GM21526 (cell line): Measurements from ENCODE around the gene CWC25.
"Not testable (repeated sequence)": the region's sequence is repeated elsewhere in the genome, so short reads cannot be mapped to it uniquely, and the experiment has no call there.

Source experiments
- ATAC-seq: cut with Tn5 transposase; IDR thresholded peaks from one replicate; pipeline ENCODE4 v1.9.1; 2021; ENCODE audit warnings: moderate library complexity; ENCODE audit not compliant: unreplicated experiment, low FRiP score

The CWC25 gene

GRCh38 chr17:38790148-38790707 is 34.9 kb downstream of the CWC25 start:
- not testable (repeated sequence) for ATAC-seq

- no peak for ATAC-seq
These were observed 35.9 kb downstream of the CWC25 start for GRCh38 chr17:38789185-38789584.

GRCh38 chr17:38787999-38788398 is 37.1 kb downstream of the CWC25 start:
- not testable (repeated sequence) for ATAC-seq

GRCh38 chr17:38786372-38786771 is 38.7 kb downstream of the CWC25 start:
- no peak for ATAC-seq

- no peak for ATAC-seq
These were observed 41.9 kb downstream of the CWC25 start for GRCh38 chr17:38783227-38783626.

- ATAC-seq = no peak
These were observed 45.0 kb downstream of the CWC25 start for GRCh38 chr17:38779965-38780752.

- ATAC-seq = no peak
These were observed 47.4 kb downstream of the CWC25 start for GRCh38 chr17:38777641-38778250.

GRCh38 chr17:38773258-38773657 is 51.9 kb downstream of the CWC25 start:
- ATAC-seq = no peak

- no peak for ATAC-seq
These were observed 56.7 kb downstream of the CWC25 start for GRCh38 chr17:38768417-38768816.

- no peak for ATAC-seq
These were observed 58.8 kb downstream of the CWC25 start for GRCh38 chr17:38766341-38766740.

GRCh38 chr17:38762231-38762630 is 62.9 kb downstream of the CWC25 start:
- ATAC-seq = no peak

GRCh38 chr17:38761612-38762011 is 63.5 kb downstream of the CWC25 start:
- no peak for ATAC-seq

- ATAC-seq = no peak
These were observed 72.0 kb downstream of the CWC25 start for GRCh38 chr17:38753071-38753506.

- peak; percentile 73 for ATAC-seq
These were observed 72.6 kb downstream of the CWC25 start, which contains the start of gene PSMB3 for GRCh38 chr17:38752308-38753070. Gene PSMB3, plus strand, starts transcription at chr17:38752741. Its CDS starts 86 bp downstream, at chr17:38752827.

GRCh38 chr17:38751808-38752307 is 73.3 kb downstream of the CWC25 start:
- ATAC-seq = peak; percentile 30

- ATAC-seq = no peak
These were observed 73.8 kb downstream of the CWC25 start for GRCh38 chr17:38751144-38751807.
